ENCODE results near the gene PAQR5. TPM values are rescaled to one million over a fixed set of nuclear protein-coding genes. Genes with fewer than 3 reads are reported as not detected.

PAQR5 gene
- total and polyA plus RNA-seq, 2 donors (not counting 3 experiments of a cell fraction or from before 2014, with no cell fraction given) = 0.08 to 0.09 TPM

GRCh38 chr15:69328080-69328479, 29.4 kb downstream of the PAQR5 start:
- Histone ChIP-seq H3K4me1 (ENCODE audit: control insufficient read depth, extremely low read depth, insufficient read depth, low read length) (no peaks in the 10 kb centered on the region), H4K20me1 (replicated peaks; ENCODE audit: control insufficient read depth, extremely low read depth, insufficient read depth, low read length) (no peaks in the 10 kb centered on the region), H3K4me2 (ENCODE audit: insufficient read depth, low read length) (no peak overlapping the region), H2AFZ (ENCODE audit: low read depth, low read length) (no peak overlapping the region), H3K9me3 (replicated peaks; ENCODE audit: control insufficient read depth, insufficient read depth, low read length) (no peaks in the 10 kb centered on the region), H3K9ac (replicated peaks; ENCODE audit: extremely low read depth, insufficient read depth, low read length) (no peak overlapping the region), H3K27me3 (ENCODE audit: control insufficient read depth in 2 of 2, insufficient read depth in 2 of 2, low read length in 2 of 2) (peaks cover 0 to 6% of the 10 kb centered on the region in 2 experiments), H3K27ac (ENCODE audit: insufficient read depth, low read depth, low read length) (no peak overlapping the region), H3K36me3 (ENCODE audit: control insufficient read depth in 2 of 2, extremely low read depth in 1 of 2, insufficient read depth in 2 of 2, low read length in 2 of 2) (no peaks in the 10 kb centered on the region), H3K79me2 (ENCODE audit: control insufficient read depth, insufficient read depth, low read length) (no peaks in the 10 kb centered on the region), H3K4me3 (replicated peaks in 1 of 3; ENCODE audit: insufficient read depth in 1 of 3, low read depth in 1 of 3, low read length in 3 of 3) (no peak overlapping the region), H3K9me1 (replicated peaks; ENCODE audit: control insufficient read depth, extremely low read depth, insufficient read depth, low read length) (no peaks in the 10 kb centered on the region)
- intact Hi-C loops (cut with micrococcal nuclease) = no loop called here
- dilution Hi-C loops (cut with MboI; ENCODE audit: extremely low pct_ligation_motif_present, low sequenced_read_pairs) = no loop called here
- POLR2A ChIA-PET = no interaction called here
- FAIRE-seq (no peak), DNase-seq (ENCODE audit: low read depth, low spot score) (no peak)
- TF ChIP-seq GATA2 (IDR thresholded peaks at IDR 0.05; ENCODE audit: insufficient read depth, insufficient read length, low read depth, low read length) = no peak
- no peak for TF ChIP-seq JUN (IDR thresholded peaks at IDR 0.05; ENCODE audit: borderline replicate concordance, insufficient read depth, insufficient read length, low read depth)
- TF ChIP-seq POLR2AphosphoS5 (IDR thresholded peaks at IDR 0.05; ENCODE audit: insufficient read depth, low read depth, low read length) = no peak
- no peak for TF ChIP-seq CTCF (IDR thresholded peaks at IDR 0.05; ENCODE audit: extremely low read depth in 1 of 2, insufficient read depth in 1 of 2, low read depth in 1 of 2, low read length in 2 of 2)
- no peak for TF ChIP-seq POLR2A (IDR thresholded peaks at IDR 0.05; ENCODE audit: low read depth, low read length)
- no peak for TF ChIP-seq MAX (IDR thresholded peaks at IDR 0.05; ENCODE audit: insufficient read depth, insufficient read length)
- TF ChIP-seq FOS (IDR thresholded peaks at IDR 0.05; ENCODE audit: borderline replicate concordance, insufficient read depth, low read length) = no peak
- no peak for TF ChIP-seq EZH2 (IDR thresholded peaks at IDR 0.05; ENCODE audit: borderline replicate concordance, low read depth, low read length, severe bottlenecking)
- TF ChIP-seq MYC (IDR thresholded peaks at IDR 0.05; ENCODE audit: low read depth, low read length) = no peak
- CTCF ChIA-PET = no interaction called here
- no TSS peak for BruUV-seq (replicated peaks)

All from endothelial cell of umbilical vein (primary cell).